Fibroblast of skin of back (primary cell): ENCODE results near the gene UBN2. TPM values are rescaled to one million over a fixed set of nuclear protein-coding genes. Genes with fewer than 3 reads are reported as not detected.
"Not testable (repeated sequence)": the region's sequence is repeated elsewhere in the genome, so short reads cannot be mapped to it uniquely, and the experiment has no call there.

Experiments
- DNase-seq: peaks from one replicate; pipeline ENCODE4 v3.0.0-alpha.2; 2013
- polyA plus RNA-seq, 2 experiments: library from polyadenylated mRNA; unstranded; fragments of 120-200 nt; gene quantifications; one replicate each; pipeline ENCODE4 v1.2.1, GENCODE V29; 2013; ENCODE audit not compliant: insufficient read length in 2 of 2

UBN2 gene
- 2.5 TPM for polyA plus RNA-seq (2013, experiment 1 of 2; ENCODE audit: insufficient read length)
- 3.0 TPM for polyA plus RNA-seq (2013, experiment 2 of 2; ENCODE audit: insufficient read length)

DNA sequence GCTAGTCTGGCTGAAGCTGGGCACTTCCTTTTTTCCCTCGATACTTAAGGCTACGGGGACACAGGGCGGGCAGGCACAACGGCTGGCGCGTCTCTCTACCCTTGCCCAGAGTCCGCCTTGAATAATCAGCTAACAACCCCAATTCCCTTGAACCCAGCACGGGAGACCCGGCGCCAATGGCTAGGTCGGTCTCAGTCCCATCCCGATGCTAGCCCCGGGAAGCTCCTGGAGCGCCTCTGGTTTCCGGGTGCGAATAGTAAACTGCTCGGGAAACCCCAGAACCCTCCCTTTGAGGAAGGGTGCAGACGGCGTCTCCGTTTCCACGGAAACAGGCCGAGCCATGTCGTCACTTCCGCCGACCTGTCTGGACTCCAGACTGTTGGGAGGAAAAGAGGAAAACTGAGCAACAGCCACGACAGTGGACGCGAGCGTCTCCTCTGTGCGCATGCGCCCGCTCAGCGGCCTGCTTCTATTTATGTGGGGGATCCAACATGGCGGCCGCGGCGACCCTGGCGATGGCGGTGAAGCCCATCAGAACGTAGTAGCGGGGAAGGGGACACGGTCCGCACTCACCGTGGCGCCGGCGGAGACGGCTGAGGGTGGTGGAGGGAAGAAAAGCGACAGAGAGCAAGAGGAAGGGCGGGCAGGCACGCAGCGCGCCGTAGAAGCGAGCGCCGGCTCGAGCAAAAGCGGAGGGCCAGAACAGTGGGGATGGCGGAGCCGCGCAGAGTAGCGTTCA lies at the start of gene UBN2:
TSS of gene UBN2 (plus strand) at position 464 of the 739 bp plus-strand sequence. CDS start at position 712, 248 bp downstream.
- peak; percentile 97 for DNase-seq

DNA sequence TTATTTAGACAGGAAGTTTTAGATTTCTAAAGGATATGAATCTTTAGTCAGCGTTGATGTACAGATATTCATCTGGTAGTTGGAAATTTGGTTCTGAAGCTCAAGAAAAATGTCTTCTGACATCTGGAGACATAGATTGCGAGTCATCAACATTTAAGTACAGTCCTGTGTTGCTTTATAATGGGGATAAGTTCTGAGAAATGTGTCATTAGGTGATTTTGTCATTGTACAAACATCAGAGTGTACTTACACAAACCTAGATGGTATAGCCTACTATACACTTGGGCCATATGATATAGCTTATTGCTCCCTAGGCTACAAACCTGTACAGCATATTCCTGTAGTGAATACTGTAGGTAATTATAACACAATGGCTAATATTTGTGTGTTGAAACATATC lies 49.6 kb upstream of the UBN2 start:
- DNase-seq, result peak; percentile 64

DNA sequence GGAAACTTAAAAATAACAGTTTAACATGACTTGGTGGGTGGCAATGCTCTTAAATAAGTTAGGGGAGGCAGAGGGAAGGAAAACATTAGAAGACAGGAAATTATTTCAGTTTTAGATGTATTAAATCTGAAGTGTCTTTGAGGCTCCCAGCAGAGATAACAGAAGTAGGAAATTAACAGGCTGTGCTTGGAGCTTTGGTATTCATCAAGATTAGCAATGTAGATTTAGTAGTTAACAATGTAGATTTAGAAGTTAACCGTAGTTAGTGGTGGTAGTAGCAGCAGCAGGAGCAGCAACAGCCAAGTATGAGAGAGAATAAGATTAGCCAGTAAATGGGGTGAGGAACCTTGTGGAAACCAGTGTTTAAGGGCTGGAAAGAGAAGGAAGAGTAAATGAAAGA lies 48.7 kb upstream of the UBN2 start:
- no peak for DNase-seq

DNA sequence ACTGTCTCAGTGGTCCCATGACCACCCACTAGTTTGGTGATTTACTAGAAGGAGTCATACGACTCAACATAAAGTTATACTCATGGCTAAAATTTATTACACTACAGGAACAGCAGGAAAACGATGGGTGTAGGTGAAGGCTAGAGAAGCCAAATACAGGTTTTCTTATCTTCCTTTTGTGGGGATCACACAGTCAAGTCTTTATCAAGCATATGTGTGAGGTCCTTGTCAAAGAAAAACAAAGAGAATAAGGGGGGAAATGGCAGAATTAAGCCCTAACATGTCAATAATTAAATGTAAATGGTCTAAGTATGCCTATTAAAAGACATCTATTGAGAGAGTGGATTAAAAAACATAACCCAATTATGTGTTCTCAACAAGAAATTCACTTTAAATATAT lies 47.8 kb upstream of the UBN2 start:
- DNase-seq, result no peak

DNA sequence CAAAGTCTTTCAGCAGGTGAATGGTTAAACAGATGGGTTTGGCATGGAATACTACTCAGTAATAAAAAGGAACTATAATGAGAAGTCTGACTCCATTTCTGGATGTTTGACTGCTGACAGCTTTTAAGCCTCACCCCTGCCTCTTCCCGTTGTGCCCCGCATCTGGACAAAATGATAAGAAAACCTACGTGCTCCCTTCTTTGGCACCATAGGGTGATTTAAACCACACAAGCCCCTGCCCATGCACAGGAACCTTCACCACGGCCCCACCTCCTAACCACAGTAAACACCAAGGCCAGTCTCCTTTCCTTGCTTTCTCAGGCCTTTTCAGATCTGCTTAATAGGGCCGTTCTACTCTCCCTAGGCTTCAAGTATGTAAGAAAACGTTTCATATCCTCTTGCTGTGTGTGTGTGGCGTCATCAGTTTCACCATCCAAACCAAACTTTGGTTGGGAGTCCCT lies 47.1 kb upstream of the UBN2 start:
- DNase-seq, result no peak

DNA sequence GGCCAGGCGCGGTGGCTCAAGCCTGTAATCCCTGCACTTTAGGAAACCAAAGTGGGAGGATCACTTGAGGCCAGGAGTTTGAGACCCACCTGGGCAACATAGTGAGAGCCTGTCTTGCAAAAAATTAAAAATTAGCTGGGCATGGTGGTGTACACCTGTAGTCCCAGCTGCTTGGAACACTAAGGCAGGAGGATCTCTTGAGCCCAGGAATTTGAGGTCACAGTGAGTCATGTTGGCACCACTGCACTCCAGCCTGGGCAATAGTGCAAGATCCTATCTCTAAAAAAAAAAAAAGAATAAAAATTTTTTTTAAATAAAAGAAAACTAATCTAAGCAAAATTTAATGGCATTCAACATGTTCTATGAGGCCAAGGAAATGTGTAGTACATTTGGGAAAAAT lies 44.9 kb upstream of the UBN2 start:
- no peak for DNase-seq

DNA sequence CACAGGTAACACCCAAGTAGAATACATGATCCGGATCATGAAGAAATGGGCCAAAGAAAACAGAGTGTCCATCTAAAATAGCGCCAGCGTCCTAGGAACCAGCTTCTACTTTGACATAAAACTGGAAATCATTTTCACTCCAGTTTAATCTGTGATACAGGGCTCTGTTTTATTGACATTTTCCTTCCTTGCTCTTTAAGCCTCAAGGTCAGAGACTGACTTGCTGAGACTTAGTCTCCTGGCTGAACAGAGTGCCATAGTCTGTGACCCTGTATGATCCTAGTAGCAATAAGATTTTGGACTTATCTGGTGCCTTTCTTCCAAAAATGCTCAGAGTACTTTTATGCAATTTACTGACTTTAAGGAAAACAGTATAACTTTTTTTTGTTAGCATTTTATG lies 41.7 kb upstream of the UBN2 start:
- no peak for DNase-seq

DNA sequence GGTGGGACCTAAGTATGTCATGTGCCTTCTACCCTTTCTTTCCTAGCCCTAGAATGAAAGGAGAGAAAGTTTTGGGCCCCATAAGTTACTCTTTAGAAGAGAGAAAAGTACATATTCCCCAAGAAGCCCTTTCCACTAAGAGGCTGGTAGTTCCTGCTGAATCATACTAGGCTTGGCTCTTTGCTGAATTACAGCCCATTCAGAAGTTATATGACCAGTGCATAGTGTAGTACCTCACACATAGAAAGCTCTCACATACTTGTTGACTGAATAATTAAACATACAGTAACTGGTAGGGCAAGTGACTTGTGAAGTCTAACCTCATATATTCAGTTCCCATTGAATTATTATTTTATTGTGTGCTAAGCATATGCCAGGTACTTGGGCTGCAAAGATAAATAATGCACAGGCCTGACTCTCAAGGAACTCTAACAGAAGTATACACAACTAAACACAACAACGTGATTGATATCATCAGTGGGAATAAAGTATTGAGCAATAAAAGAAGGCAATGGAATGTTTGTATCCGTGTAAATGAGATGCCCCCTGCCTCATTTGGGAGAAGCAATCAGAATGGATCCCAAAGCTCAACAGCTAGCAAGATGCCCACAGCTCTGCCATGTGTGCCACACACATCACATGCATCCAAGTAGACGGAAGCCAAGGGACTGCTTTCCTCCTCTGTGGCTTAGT lies 38.9 kb upstream of the UBN2 start:
- DNase-seq, result peak; percentile 5

DNA sequence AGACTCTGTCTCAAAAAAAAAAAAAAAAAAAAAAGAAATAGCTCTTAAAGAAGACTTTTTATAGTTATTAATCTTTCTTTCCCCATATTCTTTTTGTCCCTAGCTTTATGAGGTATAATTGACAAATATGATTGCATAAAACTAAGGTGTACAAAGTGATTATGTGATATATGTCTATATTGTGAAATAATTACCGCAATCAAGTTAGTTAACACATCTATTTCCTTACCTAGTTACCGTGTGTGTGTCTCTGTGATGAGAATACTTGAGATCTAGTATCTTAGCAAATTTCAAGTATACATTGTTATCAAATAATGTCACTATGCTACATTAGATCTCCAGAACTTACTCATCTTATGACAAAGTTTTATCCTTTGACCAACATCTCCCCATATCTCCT lies 30.7 kb upstream of the UBN2 start:
- no peak for DNase-seq

DNA sequence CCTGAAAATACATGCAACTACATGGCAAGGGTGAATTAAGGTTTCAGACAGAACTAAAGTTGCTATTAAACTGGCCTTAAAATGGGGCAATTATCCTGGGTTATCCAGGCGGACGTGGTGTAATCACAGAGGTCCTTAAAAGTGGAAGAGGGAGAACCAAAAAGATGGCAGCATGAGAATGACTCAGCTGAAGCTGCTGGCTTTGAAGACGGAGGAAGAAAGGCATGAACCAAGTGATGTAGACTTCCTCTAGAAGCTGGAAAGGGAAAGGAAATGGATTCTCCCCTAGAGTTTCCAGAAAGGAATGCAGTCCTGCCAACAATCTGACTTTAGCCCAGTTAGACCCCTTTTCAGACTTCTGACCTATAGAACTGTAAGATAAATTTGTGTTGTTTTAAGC lies 27.0 kb upstream of the UBN2 start:
- DNase-seq, result no peak

DNA sequence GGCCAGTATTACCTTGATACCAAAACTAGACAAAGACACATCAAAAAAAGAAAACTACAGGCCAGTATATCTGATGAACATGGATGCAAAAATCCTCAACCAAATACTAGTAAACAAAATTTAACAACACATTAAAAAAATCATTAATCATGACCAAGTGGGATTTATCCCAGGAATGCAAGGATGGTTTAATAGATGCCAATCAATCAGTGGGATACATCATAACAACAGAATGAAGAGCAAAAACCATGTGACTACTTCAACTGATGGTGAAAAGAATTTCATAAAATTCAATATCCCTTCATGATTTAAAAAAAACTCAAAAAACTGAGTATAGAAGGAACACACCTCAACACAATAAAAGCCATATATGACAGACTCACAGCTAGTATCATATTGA lies 25.2 kb upstream of the UBN2 start:
- no peak for DNase-seq

DNA sequence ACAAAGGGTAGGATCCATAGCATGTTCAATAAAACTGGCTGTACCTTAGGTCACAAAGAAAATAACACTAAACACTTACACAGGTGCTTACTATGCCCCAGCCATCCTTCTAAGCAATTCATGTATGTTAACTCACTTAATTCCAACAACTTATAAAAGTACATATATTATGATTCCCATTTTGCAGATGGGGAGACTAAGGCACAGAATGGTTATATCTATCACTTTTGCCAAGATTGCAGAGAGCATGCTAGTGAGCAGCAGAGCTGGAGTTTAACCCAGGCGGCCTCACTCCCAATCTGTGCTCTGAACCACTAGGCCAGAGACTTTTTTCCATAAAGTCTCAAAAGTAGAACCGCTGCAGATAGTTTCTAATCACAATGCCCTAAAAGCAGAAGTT lies 18.9 kb upstream of the UBN2 start:
- no peak for DNase-seq

DNA sequence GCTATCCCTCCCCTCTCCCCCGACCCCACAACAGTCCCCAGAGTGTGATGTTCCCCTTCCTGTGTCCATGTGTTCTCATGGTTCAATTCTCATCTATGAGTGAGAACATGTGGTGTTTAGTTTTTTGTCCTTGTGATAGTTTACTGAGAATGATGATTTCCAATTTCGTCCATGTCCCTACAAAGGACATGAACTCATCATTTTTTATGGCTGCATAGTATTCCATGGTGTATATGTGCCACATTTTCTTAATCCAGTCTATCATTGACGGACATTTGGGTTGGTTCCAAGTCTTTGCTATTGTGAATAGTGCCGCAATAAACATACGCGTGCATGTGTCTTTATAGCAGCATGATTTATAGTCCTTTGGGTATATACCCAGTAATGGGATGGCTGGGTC lies 17.5 kb upstream of the UBN2 start:
- DNase-seq, result not testable (repeated sequence)

DNA sequence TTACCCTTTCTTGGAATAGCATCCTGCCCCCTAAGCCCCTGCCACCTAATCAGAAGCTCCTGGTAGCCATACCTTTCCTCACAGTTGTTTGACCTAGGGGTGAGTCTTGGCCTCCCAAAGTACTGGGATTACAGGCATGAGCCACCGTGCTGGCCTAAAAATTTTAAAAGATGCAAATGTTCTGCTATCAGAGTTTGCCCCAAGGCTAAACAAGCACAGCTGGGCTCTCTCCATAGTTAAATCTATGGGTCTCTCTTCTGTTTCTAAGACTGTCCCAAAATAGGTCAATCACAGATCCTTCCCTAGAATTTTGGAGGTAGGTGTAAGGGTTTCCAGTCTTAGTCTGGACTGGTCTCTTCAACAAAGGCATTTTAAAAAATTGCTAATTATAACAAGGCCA lies 12.9 kb upstream of the UBN2 start:
- no peak for DNase-seq

DNA sequence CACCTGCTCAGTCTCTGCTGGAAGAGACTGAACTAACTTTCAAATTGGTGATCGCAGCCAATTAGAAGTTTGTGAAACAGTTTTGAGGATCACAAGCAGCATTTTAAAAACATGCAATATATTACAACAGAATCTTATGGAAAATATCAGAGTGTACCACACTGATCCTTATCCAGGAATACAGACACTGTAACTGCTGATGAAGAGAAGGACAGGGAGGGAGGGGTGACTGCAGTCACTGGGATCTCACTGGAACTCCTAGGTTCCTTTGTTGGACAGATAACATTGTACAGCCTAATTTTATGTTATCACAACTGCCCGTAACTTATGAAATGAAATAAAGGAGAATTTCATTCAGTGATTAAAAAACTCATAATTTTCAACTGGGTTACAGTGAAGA lies 6.8 kb upstream of the UBN2 start:
- DNase-seq, result no peak

DNA sequence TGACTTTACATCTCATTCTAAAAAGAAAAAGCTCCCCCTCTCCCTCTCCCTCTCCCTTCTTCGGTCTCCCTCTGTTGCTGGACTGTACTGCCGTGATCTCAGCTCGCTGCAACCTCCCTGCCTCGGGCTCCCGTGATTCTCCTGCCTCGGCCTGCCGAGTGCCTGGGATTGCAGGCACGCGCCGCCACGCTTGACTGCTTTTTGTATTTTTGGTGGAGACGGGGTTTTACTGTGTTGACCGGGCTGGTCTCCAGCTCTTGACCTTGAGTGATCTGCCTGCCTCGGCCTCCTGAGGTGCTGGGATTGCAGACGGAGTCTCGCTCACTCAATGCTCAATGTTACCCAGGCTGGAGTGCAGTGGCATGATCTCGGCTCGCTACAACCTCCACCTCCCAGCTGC lies 6.2 kb upstream of the UBN2 start:
- not testable (repeated sequence) for DNase-seq

DNA sequence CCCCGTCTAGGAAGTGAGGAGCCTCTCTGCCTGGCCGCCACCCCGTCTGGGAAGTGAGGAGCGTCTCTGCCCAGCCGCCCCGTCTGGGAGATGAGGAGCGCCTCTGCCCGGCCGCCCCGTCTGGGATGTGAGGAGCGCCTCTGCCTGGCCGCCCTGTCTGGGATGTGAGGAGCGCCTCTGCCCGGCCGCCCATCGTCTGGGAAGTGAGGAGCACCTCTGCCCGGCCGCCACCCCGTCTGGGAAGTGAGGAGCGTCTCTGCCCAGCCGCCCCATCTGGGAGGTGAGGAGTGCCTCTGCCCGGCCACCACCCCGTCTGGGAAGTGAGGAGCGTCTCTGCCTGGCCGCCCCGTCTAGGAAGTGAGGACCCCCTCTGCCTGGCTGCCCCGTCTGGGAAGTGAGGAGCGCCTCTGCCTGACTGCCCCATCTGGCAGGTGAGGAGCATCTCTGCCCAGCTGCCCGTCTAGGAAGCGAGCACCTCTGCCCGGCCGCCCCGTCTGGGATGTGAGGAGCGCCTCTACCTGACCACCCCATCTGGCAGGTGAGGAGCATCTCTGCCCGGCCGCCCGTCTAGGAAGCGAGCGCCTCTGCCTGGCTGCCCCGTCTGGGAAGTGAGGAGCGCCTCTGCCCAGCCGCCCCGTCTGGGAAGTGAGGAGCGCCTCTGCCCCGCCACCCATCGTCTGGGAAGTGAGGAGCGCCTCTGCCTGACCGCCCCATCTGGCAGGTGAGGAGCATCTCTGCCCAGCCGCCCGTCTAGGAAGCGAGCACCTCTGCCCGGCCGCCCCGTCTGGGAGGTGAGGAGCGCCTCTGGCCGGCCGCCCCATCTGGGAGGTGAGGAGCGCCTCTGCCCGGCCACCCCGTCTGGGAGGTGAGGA lies 5.5 kb upstream of the UBN2 start:
- DNase-seq, result not testable (repeated sequence)

DNA sequence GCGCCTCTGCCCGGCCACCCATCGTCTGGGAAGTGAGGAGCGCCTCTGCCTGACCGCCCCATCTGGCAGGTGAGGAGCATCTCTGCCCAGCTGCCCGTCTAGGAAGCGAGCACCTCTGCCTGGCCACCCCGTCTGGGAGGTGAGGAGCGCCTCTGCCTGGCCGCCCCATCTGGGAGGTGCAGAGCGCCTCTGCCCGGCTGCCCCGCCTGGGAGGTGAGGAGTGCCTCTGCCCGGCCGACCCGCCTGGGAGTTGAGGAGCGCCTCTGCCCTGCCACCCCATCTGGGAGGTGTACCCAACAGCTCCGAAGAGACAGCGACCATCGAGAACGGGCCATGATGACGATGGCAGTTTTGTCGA lies 4.9 kb upstream of the UBN2 start:
- DNase-seq, result not testable (repeated sequence)

DNA sequence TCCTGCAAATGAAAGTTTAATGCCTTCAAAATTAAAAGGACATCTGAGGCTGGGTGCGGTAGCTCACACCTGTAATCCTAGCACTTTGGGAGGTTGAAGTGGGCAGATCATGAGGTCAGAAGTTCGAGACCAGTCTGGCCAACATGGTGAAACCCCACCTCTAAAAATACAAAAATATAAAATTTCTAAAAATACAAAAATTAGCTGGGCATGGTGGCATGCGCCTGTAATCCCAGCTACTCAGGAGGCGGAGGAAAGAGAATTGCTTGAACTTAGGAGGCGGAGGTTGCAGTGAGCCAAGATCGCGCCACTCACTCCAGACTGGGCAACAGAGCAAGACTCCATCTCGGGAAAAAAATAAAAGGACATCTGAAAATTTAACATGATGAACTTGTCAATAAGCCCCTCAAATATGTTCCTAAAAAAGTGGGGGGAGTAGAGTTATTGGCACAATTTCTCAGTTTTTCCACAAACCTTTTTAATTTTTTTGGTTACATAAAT lies 4.0 kb upstream of the UBN2 start:
- DNase-seq, result not testable (repeated sequence)

DNA sequence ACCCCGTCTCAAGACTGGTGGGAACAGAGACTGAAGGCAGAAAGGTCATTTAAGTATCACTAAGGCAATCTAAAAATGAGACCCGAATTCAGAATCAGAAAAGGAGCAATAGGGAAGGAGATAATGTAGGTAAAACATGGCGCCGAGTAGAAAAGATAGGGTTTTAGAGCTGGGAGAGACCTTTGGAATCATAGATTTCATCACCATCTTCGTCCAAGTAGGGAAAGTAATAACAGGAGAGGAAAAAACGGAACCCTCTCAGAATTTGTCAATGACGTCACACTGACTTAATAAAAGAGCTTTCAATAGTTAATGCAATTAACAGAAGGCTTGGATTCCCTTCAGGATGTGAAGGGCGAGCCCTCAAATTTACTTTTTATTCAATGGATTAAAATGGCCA lies 1.0 kb upstream of the UBN2 start:
- no peak for DNase-seq

DNA sequence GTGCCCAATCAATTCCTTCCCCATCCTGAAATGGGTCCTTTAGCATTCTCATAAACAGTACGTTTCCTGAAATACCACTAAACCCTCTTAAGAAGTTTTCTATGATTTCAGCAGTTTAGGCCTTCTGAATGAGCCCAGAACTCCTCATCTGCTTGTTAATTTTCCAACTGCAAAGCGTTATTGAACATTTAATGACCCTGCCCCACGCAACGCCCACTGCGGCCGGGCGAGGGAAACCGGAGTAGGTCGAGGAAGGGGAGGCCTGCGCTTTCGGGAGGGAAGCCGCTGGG lies 608 bp upstream of the UBN2 start:
- no peak for DNase-seq

DNA sequence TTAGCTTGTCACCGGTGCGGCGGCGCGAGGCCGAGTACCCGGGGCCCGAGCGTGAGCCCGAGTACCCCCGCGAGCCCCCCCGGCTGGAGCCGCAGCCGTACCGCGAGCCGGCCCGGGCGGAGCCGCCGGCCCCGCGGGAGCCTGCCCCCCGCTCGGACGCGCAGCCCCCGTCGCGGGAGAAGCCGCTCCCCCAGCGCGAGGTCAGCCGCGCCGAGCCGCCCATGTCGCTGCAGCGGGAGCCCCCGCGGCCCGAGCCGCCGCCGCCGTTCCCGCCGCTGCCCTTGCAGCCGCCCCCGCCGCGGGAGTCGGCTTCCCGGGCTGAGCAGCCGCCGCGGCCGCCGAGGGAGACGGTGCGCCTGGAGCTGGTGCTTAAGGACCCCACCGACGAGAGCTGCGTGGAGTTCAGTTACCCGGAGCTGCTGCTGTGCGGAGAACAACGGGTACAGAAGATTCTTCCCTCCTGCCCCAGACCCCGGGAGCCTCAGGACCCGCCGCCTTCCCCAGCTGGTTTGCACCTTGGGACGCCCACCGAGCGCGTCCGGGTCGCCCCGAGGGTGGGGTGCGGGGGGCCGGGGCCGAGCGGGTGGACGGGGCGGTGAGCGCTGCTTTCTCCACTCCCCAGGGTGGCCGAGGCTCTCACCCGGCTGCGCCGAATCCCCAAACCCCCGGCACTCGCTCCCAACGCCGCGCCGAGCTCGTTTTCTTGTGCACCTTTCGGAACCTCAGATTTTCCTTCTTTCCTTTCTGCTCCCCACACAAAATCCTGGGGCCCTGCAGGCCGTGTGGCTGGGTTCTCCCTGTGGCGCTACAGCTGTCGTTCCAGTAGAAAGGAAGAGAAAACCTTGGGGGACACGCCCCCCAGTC lies 708 bp downstream of the UBN2 start:
- peak; percentile 15 for DNase-seq
